Transverse colon (tissue), 4 donors: Measurements from ENCODE around the gene ARAP2. TPM values are rescaled to one million over a fixed set of nuclear protein-coding genes. Genes with fewer than 3 reads are reported as not detected.

Experiments used
- DNase-seq: peaks from one replicate; pipeline ENCODE4 v3.0.0-alpha.2; 2019
- H3K27ac ChIP-seq, 4 donors: fragments of 200-600 bp; sonication (generic); 2 replicates each; pipeline ENCODE4 v1.5.1; 2016 to 2018; ENCODE audit warnings: inconsistent platforms in 4 of 4
- H3K27me3 ChIP-seq: fragments of 200-600 bp; sonication (generic); 2 replicates; pipeline ENCODE4 v1.5.1; 2017; ENCODE audit warnings: inconsistent platforms
- H3K36me3 ChIP-seq, 4 donors: fragments of 200-600 bp; sonication (generic); 2 replicates each; pipeline ENCODE4 v1.5.1; 2017 to 2019; ENCODE audit warnings: inconsistent platforms in 4 of 4
- H3K4me1 ChIP-seq, 4 donors: fragments of 200-600 bp; sonication (generic); 2 replicates each; pipeline ENCODE4 v1.5.1; 2017 to 2020; ENCODE audit warnings: inconsistent platforms in 4 of 4
- H3K4me3 ChIP-seq, 4 donors: fragments of 200-600 bp; sonication (generic); 1 replicate in 1 of 4; 2 replicates in 3 of 4; pipeline versions ENCODE4 v1.5.1 to v1.6.1; 2017 to 2019; ENCODE audit warnings: inconsistent platforms in 4 of 4
- H3K9me3 ChIP-seq, 2 donors: fragments of 200-600 bp; sonication (generic); 2 replicates each; pipeline ENCODE4 v1.5.1; 2017 to 2019; ENCODE audit warnings: inconsistent platforms in 2 of 2
- EP300 ChIP-seq: sonication (generic); formaldehyde crosslinking; IDR thresholded peaks from one replicate; pipeline ENCODE4 v1.6.1; 2017; ENCODE audit warnings: antibody characterized with exemption, low read depth
- POLR2A ChIP-seq: fragments of 450-650 bp; IDR thresholded peaks from one replicate; pipeline ENCODE4 v1.6.1; 2016; ENCODE audit warnings: antibody characterized with exemption, mild to moderate bottlenecking, moderate library complexity
- POLR2AphosphoS5 ChIP-seq, 3 donors: sonication (generic); formaldehyde crosslinking; IDR thresholded peaks; one replicate each; pipeline ENCODE4 v1.6.1; 2016; ENCODE audit warnings: antibody characterized with exemption in 3 of 3
- WGBS, 2 donors: methylation state at CpG; one replicate each; pipeline ENCODE4 v1.1.5; 2018; ENCODE audit warnings: low coverage in 1 of 2; 5-methylcytosine and 5-hydroxymethylcytosine counted together
- in situ Hi-C, 4 donors: fragments of 200-750 bp; cut with MboI; loops; one replicate each; pipeline versions ENCODE4 v1.15.0 to v1.15.1; 2017; ENCODE audit warnings: low sequenced_read_pairs in 3 of 4, low pct_ligation_motif_present in 1 of 4, low pct_unique_long_range_greater_than_20kb in 1 of 4
- intact Hi-C: fragments of 100-400 bp; cut with DNase I; formaldehyde crosslinking; loops from one replicate; pipeline ENCODE4 v1.15.1; 2023; ENCODE audit warnings: low total_unique reads
- total RNA-seq, 4 donors: library from RNA; depleted of rRNA; stranded (reverse); fragments of >200 nt; gene quantifications; one replicate each; pipeline ENCODE4 v1.1.0, GENCODE V29; 2016
- TF ChIP-seq, protein P1 (sequence below), 5 experiments: fragments of 200-600 bp in 3 of 5; fragments of 450-650 bp in 2 of 5; sonication (generic) in 3 of 5; IDR thresholded peaks; 1 replicate in 2 of 5; 2 replicates in 3 of 5; pipeline ENCODE4 v1.5.1; 2016 to 2017; ENCODE audit warnings: antibody characterized with exemption in 5 of 5, inconsistent platforms in 3 of 5, mild to moderate bottlenecking in 2 of 5, moderate library complexity in 1 of 5

ARAP2 gene
- total RNA-seq, 4 donors from 2014 or later = 42.3 to 108 (median 50.3) TPM

DNA sequence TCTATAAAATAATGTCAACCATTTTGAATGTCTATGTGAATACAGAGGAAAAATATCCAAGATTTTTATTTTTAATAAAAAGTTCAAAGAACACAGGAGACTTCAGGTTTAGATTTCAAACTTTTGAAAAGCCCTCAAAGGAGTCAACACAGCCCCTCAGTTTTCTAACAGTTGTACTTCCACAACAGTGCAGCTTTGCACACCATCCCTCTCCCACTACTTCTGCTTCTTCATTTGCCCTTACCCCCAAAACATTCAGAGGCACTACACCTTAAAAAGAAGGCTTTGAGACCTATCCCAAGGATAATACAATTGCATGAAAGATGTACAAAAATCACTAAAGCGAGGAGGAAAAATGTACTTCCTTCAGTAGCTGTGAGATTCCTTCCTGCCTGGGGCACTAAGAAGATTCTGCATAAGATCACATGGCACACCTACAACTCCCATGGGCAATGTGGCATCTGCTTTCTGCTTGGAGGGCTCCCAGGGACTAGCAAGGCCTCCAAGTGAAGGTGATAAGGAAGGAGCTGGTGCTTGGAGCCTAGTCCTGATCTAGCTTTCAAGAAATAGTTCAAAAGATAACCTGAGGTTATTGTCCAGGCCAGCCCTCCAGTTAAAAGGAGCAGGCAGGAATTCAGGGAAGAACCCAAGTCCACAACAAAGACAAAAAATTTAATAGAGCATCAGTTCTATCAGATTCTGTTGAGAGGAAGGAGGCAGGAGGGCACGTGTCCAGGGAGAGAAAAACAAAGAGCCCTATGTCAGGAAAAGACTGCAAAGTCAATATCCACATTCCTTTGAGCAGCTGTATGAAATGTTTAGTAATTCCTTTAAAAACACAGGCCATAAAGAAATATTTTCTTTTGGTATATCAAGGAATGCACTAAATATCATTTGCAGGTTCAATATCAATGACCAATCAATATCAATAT, 19.1 kb downstream of the ARAP2 start:
- in situ Hi-C loops = no loop called here
- Histone ChIP-seq H3K27ac (no peak overlapping the region), H3K4me1 (peaks cover 0 to 24% (median 11%) of the 10 kb centered on the region in 4 donors), H3K27me3 (no peaks in the 10 kb centered on the region), H3K36me3 (no peaks in the 10 kb centered on the region), H3K9me3 (no peaks in the 10 kb centered on the region), H3K4me3 (no peak overlapping the region)
- no peak for DNase-seq
- WGBS, 2 donors = 27 to 52% methylated on average over 2 of the region's 2 CpGs
- intact Hi-C loops = no loop called here
- TF ChIP-seq POLR2A (no peak), POLR2AphosphoS5 (IDR thresholded peaks at IDR 0.05) (no peak), EP300 (no peak)
- TF ChIP-seq, protein P1, sequence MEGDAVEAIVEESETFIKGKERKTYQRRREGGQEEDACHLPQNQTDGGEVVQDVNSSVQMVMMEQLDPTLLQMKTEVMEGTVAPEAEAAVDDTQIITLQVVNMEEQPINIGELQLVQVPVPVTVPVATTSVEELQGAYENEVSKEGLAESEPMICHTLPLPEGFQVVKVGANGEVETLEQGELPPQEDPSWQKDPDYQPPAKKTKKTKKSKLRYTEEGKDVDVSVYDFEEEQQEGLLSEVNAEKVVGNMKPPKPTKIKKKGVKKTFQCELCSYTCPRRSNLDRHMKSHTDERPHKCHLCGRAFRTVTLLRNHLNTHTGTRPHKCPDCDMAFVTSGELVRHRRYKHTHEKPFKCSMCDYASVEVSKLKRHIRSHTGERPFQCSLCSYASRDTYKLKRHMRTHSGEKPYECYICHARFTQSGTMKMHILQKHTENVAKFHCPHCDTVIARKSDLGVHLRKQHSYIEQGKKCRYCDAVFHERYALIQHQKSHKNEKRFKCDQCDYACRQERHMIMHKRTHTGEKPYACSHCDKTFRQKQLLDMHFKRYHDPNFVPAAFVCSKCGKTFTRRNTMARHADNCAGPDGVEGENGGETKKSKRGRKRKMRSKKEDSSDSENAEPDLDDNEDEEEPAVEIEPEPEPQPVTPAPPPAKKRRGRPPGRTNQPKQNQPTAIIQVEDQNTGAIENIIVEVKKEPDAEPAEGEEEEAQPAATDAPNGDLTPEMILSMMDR (IDR thresholded peaks at IDR 0.05) = no peak

DNA sequence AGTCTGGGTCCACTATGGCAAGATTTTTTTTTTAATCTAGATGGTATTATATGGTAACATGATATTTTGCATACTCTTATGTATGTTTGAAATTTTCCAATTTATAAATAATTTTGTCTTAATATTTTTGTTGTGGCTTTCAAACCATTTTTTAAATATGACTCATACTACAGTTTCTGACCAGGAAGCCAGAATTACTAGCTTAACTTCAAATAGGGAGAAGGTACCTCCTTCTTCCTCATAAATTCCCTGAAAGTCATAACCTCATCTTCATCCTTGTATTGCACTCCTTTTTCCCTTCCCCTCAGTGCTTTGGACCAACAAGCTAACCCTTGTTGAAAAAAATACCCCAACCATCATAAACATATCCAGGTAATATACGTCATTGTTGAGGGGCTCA, 21.6 kb downstream of the ARAP2 start:
- H3K4me1 ChIP-seq = peaks cover 0 to 23% (median 7%) of the 10 kb centered on the region in 4 donors
- 94 to 100% methylated on average over 1 of the region's 1 CpG for WGBS, 2 donors

DNA sequence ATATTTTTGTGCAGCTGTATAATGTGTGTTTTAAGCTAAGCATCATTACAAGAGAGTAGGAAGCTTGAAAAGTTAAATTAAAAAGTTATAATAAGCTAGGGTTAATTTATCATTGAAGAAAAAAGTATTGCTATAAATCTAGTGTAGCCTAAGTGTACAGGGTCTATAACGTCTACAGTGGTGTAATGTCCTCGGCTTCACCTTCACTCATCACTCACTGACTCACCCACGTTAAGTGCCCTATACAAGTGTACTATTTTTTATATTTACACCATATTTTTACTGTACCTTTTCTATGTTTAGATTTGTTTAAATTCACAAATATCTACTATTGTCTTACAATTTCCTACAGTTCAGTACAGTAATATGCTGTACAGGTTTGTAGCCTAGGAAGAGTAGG, 23.5 kb downstream of the ARAP2 start:
- H3K36me3 ChIP-seq = no peaks in the 10 kb centered on the region
- no peaks in the 10 kb centered on the region for H3K27me3 ChIP-seq
- H3K4me1 ChIP-seq = peaks cover 0 to 13% (median 4%) of the 10 kb centered on the region in 4 donors
- H3K27ac ChIP-seq = no peak overlapping the region
- WGBS, 2 donors = 88 to 97% methylated on average over 3 of the region's 3 CpGs
- H3K9me3 ChIP-seq = no peaks in the 10 kb centered on the region
- TF ChIP-seq POLR2A (no peak), POLR2AphosphoS5 (IDR thresholded peaks at IDR 0.05) (no peak), EP300 (no peak)
- TF ChIP-seq, protein P1 (IDR thresholded peaks at IDR 0.05) = no peak
- in situ Hi-C loops (no loop called here), intact Hi-C loops (no loop called here)
- no peak overlapping the region for H3K4me3 ChIP-seq
- no peak for DNase-seq

More for the DNA sequence above, 21.6 kb downstream of the ARAP2 start:
- intact Hi-C loops = no loop called here
- H3K36me3 ChIP-seq = no peaks in the 10 kb centered on the region
- no peaks in the 10 kb centered on the region for H3K27me3 ChIP-seq
- TF ChIP-seq POLR2AphosphoS5 (IDR thresholded peaks at IDR 0.05) = no peak
- TF ChIP-seq, protein P1 (IDR thresholded peaks at IDR 0.05) = no peak
- H3K27ac ChIP-seq = no peak overlapping the region
- in situ Hi-C loops = no loop called here
- H3K4me3 ChIP-seq = no peak overlapping the region
- DNase-seq = no peak
- no peaks in the 10 kb centered on the region for H3K9me3 ChIP-seq

DNA sequence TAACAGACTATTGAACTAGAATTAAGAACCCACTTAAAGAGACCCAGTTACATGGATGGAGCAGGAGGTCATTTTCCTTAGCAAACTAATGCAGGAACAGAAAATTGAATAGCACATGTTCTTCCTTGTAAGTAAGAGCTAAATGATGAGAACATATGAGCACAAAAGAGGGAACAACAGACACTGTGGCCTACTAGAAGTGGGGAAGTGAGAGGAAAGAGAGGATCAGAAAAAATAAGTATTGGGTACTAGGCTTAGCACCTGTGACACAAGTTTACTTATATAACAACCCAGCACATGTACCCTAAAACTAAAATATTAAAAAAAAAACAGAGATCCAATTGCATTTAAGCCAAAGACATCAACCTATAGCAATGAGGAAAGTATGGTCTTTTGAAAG, 26.2 kb downstream of the ARAP2 start:
- Histone ChIP-seq H3K36me3 (no peaks in the 10 kb centered on the region), H3K27ac (no peak overlapping the region), H3K27me3 (no peaks in the 10 kb centered on the region), H3K4me1 (peaks cover 0 to 3% (median 0%) of the 10 kb centered on the region in 4 donors), H3K4me3 (no peak overlapping the region), H3K9me3 (no peaks in the 10 kb centered on the region)
- intact Hi-C loops (no loop called here), in situ Hi-C loops (no loop called here)
- TF ChIP-seq POLR2A = no peak
- TF ChIP-seq POLR2AphosphoS5 (IDR thresholded peaks at IDR 0.05) = no peak
- no peak for TF ChIP-seq EP300
- TF ChIP-seq, protein P1 (IDR thresholded peaks at IDR 0.05) = no peak
- no peak for DNase-seq
